NCI-H1417 (cell line): ENCODE measurements around the gene ZNF467.

Source experiments
- DNase-seq, 3 experiments: peaks; one replicate each; lab custom pipeline; 2025; lab: John Stamatoyannopoulos, UW

Gene ZNF467

GRCh38 chr7:149806726-149807125 is 33.3 kb upstream of the ZNF467 start:
- no peak for DNase-seq

DNA sequence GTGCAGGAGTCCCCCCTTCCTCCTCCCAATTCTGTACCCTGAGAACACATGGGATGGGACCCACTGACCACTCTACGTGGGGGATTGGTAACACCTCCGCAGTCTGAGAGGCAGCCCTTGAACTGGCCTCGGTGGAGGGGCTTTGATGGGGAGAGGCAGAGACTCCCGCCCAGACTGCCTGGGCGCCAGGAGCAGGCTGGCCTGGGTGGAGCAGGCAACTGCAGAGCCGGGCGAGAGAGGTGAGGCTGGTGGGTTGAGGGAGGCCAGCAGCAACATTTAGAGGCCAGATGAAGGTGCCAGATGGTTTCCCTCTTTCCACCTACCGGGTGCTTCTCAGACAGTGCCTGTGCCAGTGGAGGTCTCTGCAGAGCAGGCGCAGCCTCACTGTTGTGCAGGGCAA is 30.7 kb upstream of the ZNF467 start:
- no peak for DNase-seq

DNA sequence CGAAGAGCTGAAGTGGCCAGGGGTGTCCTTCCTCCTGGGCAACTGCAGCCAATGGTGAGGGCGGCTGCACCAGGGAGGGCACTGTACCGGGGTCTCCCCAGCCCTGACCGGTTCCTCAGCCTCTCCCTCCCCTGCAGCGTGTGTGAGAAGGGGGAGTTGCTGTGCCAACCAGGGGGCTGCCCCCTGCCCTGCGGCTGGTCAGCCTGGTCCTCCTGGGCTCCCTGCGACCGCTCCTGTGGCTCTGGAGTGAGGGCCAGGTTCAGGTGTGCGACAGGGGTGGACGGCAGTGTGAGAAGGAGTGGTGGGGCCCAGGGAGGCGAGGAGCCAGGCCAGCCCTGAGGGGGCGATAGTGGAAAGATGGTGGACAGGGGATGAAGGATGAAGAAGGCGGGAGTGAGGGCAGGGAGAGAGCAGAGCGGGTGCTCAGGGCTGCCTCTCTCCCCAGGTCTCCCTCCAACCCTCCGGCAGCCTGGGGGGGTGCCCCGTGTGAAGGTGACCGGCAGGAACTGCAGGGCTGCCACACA is 30.2 kb upstream of the ZNF467 start:
- DNase-seq = no peak

GRCh38 chr7:149802966-149803365 is 29.6 kb upstream of the ZNF467 start:
- DNase-seq = no peak

GRCh38 chr7:149801816-149802215 is 28.4 kb upstream of the ZNF467 start:
- no peak for DNase-seq

DNA sequence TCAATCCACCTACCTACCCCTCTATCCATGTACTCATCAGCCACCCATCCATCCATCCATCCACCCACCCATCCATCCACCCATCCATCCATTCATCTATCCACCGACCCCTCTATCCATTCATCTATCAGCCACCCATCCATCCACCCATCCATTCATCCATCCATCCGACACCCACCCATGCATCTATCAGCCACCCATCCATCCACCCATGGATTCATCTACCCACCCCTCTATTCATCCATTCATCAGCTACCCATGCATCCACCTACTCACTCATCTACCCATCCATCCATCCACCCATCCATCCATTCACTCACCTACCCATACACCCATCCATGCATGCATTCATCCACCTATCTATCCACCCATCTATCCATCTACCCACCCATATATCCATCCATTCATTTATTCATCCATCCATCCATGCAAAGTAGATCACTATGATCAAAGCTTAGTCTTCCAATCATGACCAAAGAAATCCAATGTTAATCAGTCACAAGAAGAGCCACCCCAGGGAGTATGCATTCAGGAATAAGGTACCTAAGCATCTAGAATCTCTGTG is 27.7 kb upstream of the ZNF467 start:
- DNase-seq = no peak

DNA sequence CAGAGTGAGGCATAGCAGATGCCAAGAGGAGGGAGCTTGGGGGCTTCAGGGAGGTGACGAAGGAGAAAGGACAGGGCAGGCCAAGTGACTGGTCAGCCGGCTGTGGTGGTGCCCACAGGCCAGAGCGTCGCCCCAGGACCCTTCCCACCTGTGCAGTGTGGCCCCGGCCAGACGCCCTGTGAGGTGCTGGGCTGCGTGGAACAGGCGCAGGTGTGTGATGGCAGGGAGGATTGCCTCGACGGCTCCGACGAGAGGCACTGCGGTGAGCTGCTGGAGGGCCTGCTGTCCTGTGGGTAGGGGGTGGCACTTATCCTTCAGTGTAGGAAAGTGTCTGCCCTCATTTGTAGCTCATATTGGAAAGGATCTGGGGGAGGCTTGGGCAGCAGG is 26.8 kb upstream of the ZNF467 start:
- no peak for DNase-seq

- peak; percentile 24 to 51 (median 31) for DNase-seq
These were observed 26.2 kb upstream of the ZNF467 start for GRCh38 chr7:149799397-149800168.

GRCh38 chr7:149797771-149798170 is 24.4 kb upstream of the ZNF467 start:
- DNase-seq = no peak

GRCh38 chr7:149796287-149796860 is 23.0 kb upstream of the ZNF467 start:
- DNase-seq = no peak

GRCh38 chr7:149795126-149795525 is 21.7 kb upstream of the ZNF467 start:
- DNase-seq = no peak

- no peak for DNase-seq
These were observed 21.3 kb upstream of the ZNF467 start for GRCh38 chr7:149794661-149795060.

- DNase-seq = no peak
These were observed 19.9 kb upstream of the ZNF467 start for GRCh38 chr7:149793261-149793660.

- DNase-seq = no peak
These were observed 18.8 kb upstream of the ZNF467 start for GRCh38 chr7:149792220-149792595.

GRCh38 chr7:149791411-149792219 is 18.2 kb upstream of the ZNF467 start:
- no peak for DNase-seq

- no peak for DNase-seq
These were observed 17.5 kb upstream of the ZNF467 start for GRCh38 chr7:149790754-149791360.

DNA sequence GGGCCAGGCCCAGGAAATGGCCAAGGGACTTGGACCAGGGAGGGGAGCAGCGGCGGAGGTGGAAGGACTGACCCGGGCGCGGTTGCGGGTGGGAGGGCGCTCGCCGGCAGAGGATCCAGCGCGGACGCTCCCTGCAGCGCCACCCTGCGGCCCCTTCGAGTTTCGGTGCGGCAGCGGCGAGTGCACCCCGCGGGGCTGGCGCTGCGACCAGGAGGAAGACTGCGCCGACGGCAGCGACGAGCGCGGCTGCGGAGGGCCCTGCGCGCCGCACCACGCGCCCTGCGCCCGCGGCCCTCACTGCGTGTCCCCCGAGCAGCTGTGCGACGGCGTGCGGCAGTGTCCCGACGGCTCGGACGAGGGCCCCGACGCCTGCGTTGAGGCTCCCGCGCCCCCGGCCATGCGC is 16.8 kb upstream of the ZNF467 start:
- DNase-seq = no peak

- DNase-seq = no peak
These were observed 15.7 kb upstream of the ZNF467 start for GRCh38 chr7:149789101-149789500.

GRCh38 chr7:149788300-149788851 is 15.0 kb upstream of the ZNF467 start:
- DNase-seq = no peak

GRCh38 chr7:149787428-149788299 is 14.3 kb upstream of the ZNF467 start:
- peak in 2 of 3 experiments; percentile 59 to 68 for DNase-seq

DNA sequence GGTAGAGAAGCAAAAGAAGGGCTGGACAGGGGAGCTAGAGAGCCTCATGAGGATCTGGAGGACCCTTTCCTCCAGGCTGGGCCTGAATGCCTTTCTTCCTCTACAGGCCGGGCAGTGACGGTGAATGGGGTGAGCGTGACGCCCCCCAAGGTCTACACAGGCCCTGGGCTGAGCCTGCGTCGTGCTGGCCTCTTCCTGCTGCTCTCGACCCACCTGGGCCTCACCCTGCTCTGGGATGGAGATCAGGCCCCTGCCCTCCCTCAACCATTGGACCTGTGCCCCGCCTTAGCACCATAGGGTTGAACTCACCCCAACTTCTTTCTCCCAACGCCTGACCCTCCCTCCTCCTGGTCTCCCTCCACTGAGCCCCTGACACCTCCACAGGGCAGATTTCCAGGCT is 12.6 kb upstream of the ZNF467 start:
- no peak for DNase-seq
